Adrenal gland (tissue), 12 donors: Measurements from ENCODE around the gene ZC3H12A. TPM values are rescaled to one million over a fixed set of nuclear protein-coding genes. Genes with fewer than 3 reads are reported as not detected.

Source experiments
- DNase-seq, 7 donors: peaks; one replicate each; pipeline ENCODE4 v3.0.0-alpha.2; 2019 to 2020
- H3K27ac ChIP-seq, 5 donors: fragments of 200-600 bp; sonication (generic) in 4 of 5; 1 replicate in 3 of 5; 2 replicates in 2 of 5; pipeline versions ENCODE4 v1.5.1 to v1.8.0; 2016 to 2020; ENCODE audit warnings: mild to moderate bottlenecking in 1 of 5
- H3K27me3 ChIP-seq: fragments of 200-600 bp; 2 replicates; pipeline ENCODE4 v1.8.0; 2021
- H3K36me3 ChIP-seq, 2 donors: fragments of 200-600 bp; replicated peaks in 1 of 2; 1 replicate in 1 of 2; 2 replicates in 1 of 2; pipeline versions ENCODE4 v1.5.1 to v1.8.0; 2018 to 2022
- H3K4me1 ChIP-seq, 2 donors: fragments of 200-600 bp; replicated peaks in 1 of 2; 1 replicate in 1 of 2; 2 replicates in 1 of 2; pipeline versions ENCODE4 v1.5.1 to v1.8.0; 2018 to 2021
- H3K4me3 ChIP-seq, 4 donors: fragments of 200-600 bp; sonication (generic) in 3 of 4; one replicate each; pipeline ENCODE4 v1.5.1; 2016 to 2018
- H3K9me3 ChIP-seq, 3 donors: fragments of 200-600 bp; sonication (generic) in 1 of 3; replicated peaks in 1 of 3; 1 replicate in 2 of 3; 2 replicates in 1 of 3; pipeline versions ENCODE4 v1.5.1 to v1.8.0; 2016 to 2021
- POLR2A ChIP-seq, 2 donors: fragments of 450-650 bp; IDR thresholded peaks; one replicate each; pipeline ENCODE4 v1.6.1; 2017; ENCODE audit warnings: antibody characterized with exemption in 2 of 2, mild to moderate bottlenecking in 2 of 2, moderate library complexity in 1 of 2
- WGBS, 4 donors: extraction: QIAGEN DNeasy Blood & Tissue Kit in 2 of 4; methylation state at CpG; one replicate each; pipeline versions ENCODE4 v1.1.5 to v1.1.7; 2013 to 2017; 5-methylcytosine and 5-hydroxymethylcytosine counted together
- intact Hi-C, 2 donors: fragments of 100-400 bp; cut with DNase I; formaldehyde crosslinking; loops; one replicate each; pipeline versions ENCODE4 v1.14.1 to v1.15.0; 2022 to 2023
- polyA plus RNA-seq, 3 donors: library from polyadenylated mRNA; stranded (reverse); fragments of 200-250 nt in 2 of 3; fragments of 350-450 nt in 1 of 3; fragmentation: Illumina TruSeq in 1 of 3; extraction: RNeasy Lipid Tissue Mini Kit (QIAGEN cat#74804) in 1 of 3; gene quantifications; one replicate each; pipeline ENCODE4 v1.2.3, GENCODE V29; 2013 to 2014
- total RNA-seq, 9 donors: library from RNA; depleted of rRNA in 4 of 9; stranded (reverse); fragments of >200 nt in 4 of 9; fragments of 120-200 nt in 1 of 9; fragmentation: NEBNext Ultra II Directional in 1 of 9; extraction: Animal tissue kit (Norgen Biotek cat#: 25700) in 1 of 9; gene quantifications; one replicate each; pipeline versions ENCODE4 v1.1.0 to v1.2.4, GENCODE V29; 2013 to 2023
- TF ChIP-seq, protein P1 (sequence below), 6 experiments: fragments of 450-650 bp in 4 of 6; fragments of 200-600 bp in 2 of 6; sonication (generic) in 1 of 6; IDR thresholded peaks; 1 replicate in 5 of 6; 2 replicates in 1 of 6; pipeline versions ENCODE4 v1.5.1 to v1.8.0; 2016 to 2021; ENCODE audit warnings: antibody characterized with exemption in 6 of 6, mild to moderate bottlenecking in 2 of 6, moderate library complexity in 1 of 6
- donor health status: healthy with polysubstance abuse.
- donor health status: Bipolar disorder and iron deficiency.
- donor health status: DM: yes; HTN: yes; CAD: no.
- donor health status: DM: no; HTN: no; CAD: no.
- donor health status: DM: no; HTN: no; CAD: no.
- donor health status: DM: yes; HTN: yes; CAD: no.

Gene ZC3H12A
- total and polyA plus RNA-seq, 12 donors, result 3.2 to 53.0 (median 17.4) TPM

DNA sequence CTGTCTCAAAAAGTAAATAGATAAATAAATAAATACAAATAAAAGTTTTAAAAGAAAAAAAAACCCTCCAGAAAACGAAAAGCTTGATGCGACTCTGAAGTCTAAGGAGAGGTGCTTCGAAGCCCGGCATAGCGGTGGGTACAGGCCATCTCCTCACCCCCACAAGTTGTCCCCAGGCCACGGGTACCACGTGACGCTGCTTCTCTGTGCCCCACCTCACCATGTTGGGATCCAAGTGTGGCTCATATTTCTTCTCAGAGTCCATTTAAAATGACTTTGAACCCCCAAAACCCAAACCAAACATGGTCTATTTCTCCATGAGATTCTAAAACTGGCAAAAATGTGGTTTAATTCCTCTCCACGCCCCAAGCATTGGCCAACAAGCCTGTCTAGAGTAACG lies 32.9 kb upstream of the ZC3H12A start:
- H3K4me3 ChIP-seq, result no peak overlapping the region
- H3K36me3 ChIP-seq, result no peaks in the 10 kb centered on the region
- intact Hi-C loops, result no loop called here
- WGBS, 4 donors, result 77 to 85% (median 81%) methylated on average over 10 of the region's 10 CpGs
- H3K27ac ChIP-seq, result no peak overlapping the region
- no peaks in the 10 kb centered on the region for H3K27me3 ChIP-seq
- no peaks in the 10 kb centered on the region for H3K4me1 ChIP-seq
- H3K9me3 ChIP-seq, result no peaks in the 10 kb centered on the region
- no peak for TF ChIP-seq POLR2A (IDR thresholded peaks at IDR 0.05)
- TF ChIP-seq, protein P1, sequence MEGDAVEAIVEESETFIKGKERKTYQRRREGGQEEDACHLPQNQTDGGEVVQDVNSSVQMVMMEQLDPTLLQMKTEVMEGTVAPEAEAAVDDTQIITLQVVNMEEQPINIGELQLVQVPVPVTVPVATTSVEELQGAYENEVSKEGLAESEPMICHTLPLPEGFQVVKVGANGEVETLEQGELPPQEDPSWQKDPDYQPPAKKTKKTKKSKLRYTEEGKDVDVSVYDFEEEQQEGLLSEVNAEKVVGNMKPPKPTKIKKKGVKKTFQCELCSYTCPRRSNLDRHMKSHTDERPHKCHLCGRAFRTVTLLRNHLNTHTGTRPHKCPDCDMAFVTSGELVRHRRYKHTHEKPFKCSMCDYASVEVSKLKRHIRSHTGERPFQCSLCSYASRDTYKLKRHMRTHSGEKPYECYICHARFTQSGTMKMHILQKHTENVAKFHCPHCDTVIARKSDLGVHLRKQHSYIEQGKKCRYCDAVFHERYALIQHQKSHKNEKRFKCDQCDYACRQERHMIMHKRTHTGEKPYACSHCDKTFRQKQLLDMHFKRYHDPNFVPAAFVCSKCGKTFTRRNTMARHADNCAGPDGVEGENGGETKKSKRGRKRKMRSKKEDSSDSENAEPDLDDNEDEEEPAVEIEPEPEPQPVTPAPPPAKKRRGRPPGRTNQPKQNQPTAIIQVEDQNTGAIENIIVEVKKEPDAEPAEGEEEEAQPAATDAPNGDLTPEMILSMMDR (IDR thresholded peaks at IDR 0.05), result no peak
- no peak for DNase-seq

DNA sequence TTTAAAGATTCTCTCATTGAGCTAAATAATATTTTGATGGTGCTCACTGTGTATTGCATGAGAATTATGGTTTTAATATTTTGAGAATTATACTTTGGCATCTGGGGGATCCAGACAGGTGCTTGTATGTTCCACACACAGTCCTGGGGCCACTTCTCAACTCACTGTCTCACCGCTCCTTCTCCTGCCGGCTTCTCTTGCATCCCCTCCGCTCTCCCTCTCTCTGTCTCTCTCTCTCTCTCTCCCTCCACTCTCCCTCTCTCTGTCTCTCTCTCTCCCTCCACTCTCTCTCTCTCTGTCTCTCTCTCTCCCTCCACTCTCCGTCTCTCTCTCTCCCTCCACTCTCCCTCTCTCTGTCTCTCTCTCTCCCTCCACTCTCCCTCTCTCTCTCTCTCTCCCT lies 32.2 kb upstream of the ZC3H12A start:
- Histone ChIP-seq H3K4me1 (no peaks in the 10 kb centered on the region), H3K27me3 (no peaks in the 10 kb centered on the region), H3K4me3 (no peak overlapping the region), H3K36me3 (no peaks in the 10 kb centered on the region), H3K27ac (no peak overlapping the region), H3K9me3 (no peaks in the 10 kb centered on the region)
- 44 to 66% (median 57%) methylated on average over 4 of the region's 4 CpGs for WGBS, 4 donors
- intact Hi-C loops, result no loop called here
- no peak for TF ChIP-seq POLR2A (IDR thresholded peaks at IDR 0.05)
- TF ChIP-seq, protein P1 (IDR thresholded peaks at IDR 0.05), result no peak
- DNase-seq, result no peak

DNA sequence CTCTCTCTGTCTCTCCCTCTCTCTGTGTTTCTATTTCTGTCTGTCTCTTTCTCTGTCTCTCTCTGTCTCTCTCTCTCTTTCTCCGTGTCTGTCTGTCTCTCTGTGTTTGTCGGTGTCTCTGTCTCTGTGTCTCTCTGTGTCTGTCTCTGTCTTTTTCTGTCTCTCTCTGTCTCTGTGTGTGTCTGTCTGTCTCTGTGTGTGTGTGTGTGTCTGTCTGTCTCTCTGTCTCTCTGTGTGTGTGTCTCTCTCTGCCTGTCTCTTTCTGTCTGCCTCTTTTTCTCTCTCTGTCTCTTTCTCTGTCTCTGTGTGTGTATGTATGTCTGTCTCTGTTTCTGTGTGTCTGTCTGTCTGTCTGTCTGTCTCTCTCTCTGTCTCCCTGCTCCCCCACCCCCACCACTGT lies 31.7 kb upstream of the ZC3H12A start:
- no peak for DNase-seq
- H3K4me1 ChIP-seq, result no peaks in the 10 kb centered on the region
- no peaks in the 10 kb centered on the region for H3K9me3 ChIP-seq
- TF ChIP-seq, protein P1 (IDR thresholded peaks at IDR 0.05), result no peak
- TF ChIP-seq POLR2A (IDR thresholded peaks at IDR 0.05), result no peak
- no peaks in the 10 kb centered on the region for H3K36me3 ChIP-seq
- H3K27me3 ChIP-seq, result no peaks in the 10 kb centered on the region
- H3K27ac ChIP-seq, result no peak overlapping the region
- intact Hi-C loops, result no loop called here
- no peak overlapping the region for H3K4me3 ChIP-seq
- WGBS, 4 donors, result 53 to 65% (median 59%) methylated on average over 2 of the region's 2 CpGs

GRCh38 chr1:37446874-37447273 lies 27.5 kb upstream of the ZC3H12A start:
- no peaks in the 10 kb centered on the region for H3K27me3 ChIP-seq
- intact Hi-C loops, result no loop called here
- H3K9me3 ChIP-seq, result no peaks in the 10 kb centered on the region

More at GRCh38 chr1:37446874-37447273, 27.5 kb upstream of the ZC3H12A start:
- Histone ChIP-seq H3K4me3 (no peak overlapping the region), H3K36me3 (no peaks in the 10 kb centered on the region), H3K27ac (no peak overlapping the region), H3K4me1 (no peaks in the 10 kb centered on the region)
- no peak for TF ChIP-seq POLR2A (IDR thresholded peaks at IDR 0.05)
- TF ChIP-seq, protein P1 (IDR thresholded peaks at IDR 0.05), result no peak
- DNase-seq, result no peak
- 54 to 62% (median 58%) methylated on average over 6 of the region's 6 CpGs for WGBS, 4 donors
